Femur (tissue), 1 donor: ENCODE results near the gene MORN5.
A peak's percentile ranks its signal among the peaks of the same experiment; 100 is the strongest.

ENCODE experiments used
- DNase-seq: peaks from one replicate; pipeline ENCODE4 v3.0.0-alpha.2; 2017

Gene MORN5

DNA sequence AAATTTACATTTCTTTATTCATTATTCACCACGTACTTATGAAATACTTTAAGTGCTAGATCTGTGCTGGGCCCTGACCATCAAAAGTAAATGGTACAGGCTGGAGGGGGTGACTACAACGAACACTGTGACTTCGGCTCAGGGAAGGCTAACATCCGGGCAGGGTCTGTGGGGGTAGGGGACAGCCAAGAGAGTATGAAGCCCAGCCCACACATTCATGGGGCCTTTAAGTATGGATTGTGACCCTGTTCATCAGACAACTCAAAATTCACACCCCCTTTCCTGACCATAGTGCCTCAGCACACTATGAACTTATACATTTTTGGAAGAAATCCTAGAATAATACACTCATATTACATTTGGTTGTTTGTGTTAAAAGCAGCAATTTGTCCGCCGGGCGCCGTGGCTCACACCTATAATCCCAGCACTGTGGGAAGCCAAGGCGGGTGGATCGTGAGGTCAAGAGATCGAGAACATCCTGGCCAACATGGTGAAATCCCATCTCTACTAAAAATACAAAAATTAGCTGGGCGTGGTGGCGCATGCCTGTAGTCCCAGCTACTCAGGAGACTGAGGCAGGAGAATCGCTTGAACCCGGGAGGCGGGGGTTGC, 33.3 kb downstream of the MORN5 start:
- no peak for DNase-seq

DNA sequence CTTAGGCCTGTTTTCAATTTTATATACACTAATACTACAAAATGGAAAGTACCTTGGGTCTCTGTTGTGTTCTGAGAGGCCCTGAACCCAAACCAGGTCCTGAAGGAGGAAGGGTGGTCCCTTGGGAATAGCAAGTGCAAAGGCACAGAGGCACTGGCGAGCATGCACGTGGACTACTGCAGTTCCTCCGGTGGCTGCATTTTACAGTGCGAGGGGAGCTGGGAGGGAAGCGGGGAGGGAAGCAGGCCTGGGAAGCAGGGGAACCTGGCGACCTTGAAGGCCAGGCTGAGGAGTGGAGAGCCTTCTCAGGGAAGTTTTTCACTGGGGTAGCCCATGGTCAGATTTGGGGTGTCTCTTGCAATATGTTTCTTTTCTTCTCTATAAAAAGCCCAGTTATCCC, 33.9 kb downstream of the MORN5 start:
- DNase-seq: no peak

DNA sequence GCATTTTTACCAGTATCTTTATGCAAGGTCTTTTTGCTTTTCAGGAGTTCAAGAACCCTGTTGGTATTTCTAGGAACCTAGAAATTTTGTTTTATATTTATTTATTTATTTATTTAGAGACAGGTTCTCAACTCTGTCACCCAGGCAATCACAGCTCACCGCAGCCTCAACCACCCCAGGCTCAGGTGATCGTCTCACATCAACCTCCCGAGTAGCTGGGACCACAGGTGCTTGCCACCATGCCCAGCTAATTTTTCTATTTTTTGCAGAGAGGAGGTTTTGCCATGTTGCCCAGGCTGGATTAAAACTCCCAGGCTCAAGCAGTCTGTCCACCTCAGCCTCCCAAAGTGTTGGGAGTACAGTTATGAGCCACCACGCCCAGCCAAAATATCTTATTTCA, 36.2 kb downstream of the MORN5 start:
- DNase-seq: no peak

DNA sequence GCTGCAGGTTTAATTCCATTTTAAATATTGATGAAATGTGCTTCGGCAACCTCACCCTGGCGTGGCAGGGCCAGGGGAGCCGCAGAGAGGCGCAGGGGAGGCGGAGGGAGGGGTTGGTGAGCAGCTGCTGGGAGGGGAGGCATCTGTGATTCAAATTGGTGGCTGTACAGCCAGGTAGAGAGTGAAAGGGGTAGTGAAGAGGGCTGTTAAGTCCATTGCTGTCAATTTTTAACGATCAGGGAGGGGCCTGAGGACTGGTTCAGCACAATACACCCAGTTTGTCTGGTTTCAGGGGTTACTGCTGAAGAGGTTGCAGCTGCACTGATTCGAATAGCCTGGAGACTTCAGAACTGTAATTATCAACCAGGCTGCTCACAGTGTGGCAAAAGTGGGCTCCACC, 37.7 kb downstream of the MORN5 start:
- DNase-seq: no peak

DNA sequence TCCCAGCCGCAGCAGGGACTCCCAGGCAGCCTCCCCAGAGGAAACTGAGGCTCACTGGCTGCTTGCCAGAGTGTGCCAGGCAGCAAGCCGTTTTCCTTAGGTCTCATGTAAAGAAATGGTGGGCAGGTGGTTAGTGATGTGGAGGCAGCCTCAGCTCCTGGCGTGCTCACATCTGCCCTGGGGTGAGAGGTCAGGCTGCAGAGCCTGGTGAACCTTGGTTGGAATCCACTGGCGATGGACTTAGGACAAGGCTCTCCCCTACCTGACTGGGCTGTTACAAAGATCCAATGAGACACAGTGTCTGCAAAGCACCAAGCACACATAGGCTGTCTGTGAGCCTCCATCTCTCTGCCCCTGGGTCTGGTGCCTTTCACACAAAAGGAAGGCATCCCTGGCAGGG, 38.2 kb downstream of the MORN5 start:
- DNase-seq: no peak

DNA sequence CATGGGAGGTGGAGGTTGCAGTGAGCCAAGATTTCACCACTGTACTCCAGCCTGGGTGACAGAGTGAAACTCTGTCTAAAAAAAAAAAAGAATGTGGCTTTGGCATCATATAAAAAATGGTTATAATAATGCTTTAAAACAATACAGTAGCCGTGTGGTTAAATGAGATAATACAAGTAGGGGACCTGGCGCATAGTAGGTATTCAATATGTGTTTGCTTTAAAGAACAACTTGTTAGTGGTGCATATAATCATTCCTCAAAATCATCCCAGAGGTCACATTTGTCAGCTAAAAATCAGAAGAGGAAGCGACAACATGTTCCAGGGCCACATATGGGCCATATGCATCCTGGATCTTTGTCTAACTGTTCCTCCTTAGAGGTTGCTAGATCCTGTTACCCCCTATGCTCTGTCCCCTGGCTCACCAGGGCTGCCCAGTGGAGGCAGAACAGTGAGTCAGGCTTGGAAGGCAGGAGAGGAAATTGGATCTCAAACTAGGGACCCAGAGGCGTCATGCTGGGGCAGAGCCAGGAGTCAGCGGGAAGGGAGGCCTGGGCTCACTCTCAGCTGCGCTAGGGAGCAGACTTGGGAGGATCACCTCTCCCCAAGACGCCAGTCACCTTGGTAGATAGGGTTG, 41.4 kb downstream of the MORN5 start:
- peak; percentile 54 for DNase-seq

DNA sequence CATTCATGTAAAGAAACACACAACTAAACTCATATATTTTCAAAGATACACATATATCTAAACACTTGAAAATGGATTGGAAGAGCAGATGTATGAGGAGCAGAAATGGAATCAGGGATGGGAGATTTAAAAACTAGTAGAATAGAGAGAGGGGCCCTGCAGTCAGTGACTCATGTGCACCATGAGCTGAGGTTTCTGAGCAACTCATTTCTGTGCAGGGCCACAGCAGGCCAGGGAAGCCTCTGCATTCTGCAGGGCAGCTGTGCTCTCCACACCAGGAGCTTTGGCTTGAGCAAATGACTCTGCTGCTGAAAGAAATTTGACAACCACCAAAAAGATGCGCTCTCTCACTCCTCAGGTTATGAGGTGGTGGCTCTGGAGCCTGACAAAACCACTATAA, 41.9 kb downstream of the MORN5 start:
- no peak for DNase-seq

DNA sequence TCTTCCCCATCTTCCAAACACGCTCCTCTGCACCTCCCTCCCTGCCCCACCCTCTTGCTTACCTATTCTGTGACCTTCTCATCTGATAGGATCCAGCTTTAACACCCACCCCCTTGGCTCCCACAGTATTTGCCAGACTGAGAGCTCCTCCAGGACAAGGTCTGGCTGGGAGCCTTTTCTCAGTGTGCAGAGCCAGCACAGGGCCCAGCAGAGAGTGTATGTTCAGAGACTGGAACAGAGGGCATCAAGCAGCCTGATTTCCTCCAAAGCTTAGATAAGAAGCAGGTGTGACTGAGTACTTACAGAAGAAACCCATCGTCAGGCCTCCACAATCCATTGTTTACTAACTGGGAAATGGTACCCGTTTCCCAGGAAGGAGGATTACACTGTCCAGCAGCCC, 42.4 kb downstream of the MORN5 start:
- no peak for DNase-seq

DNA sequence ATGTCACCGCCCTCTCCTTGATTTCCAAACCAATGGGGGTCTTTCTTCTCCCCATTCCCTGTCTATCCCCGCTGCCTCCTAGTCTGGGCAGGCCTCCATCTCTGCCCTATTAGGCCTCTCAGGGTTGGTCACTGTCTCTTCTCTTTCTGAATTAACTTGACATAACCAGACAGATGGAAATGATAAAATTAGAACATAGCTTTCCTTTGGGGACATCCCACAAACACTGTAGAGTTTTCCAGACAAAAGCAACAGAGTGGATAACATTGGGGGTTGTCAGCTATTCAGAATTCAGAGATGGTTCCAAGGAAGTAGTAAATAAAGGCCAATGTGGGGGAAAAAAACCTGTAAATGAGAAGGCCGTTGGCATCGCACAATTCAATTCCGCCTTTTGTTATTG, 44.3 kb downstream of the MORN5 start:
- no peak for DNase-seq

DNA sequence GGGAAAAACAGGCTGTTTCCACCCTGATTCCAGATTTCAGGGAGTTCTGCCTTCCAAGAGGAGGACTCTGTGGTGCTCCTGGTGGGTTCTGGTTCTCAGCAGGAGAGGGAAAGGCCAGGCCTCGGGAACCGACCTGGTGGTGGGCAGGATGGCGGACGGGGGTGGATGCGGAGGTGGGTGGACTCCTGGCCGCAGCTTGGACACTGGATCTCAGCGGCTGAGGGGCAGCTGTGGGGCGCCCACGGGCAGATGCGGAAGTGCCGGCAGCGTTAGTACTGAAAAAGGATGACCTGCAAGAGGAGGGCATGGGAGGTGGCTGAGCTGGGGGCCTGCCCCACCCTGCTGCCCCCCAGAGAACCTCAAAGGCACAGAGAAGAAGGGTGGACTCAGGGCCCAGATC, 44.8 kb downstream of the MORN5 start:
- DNase-seq: no peak

DNA sequence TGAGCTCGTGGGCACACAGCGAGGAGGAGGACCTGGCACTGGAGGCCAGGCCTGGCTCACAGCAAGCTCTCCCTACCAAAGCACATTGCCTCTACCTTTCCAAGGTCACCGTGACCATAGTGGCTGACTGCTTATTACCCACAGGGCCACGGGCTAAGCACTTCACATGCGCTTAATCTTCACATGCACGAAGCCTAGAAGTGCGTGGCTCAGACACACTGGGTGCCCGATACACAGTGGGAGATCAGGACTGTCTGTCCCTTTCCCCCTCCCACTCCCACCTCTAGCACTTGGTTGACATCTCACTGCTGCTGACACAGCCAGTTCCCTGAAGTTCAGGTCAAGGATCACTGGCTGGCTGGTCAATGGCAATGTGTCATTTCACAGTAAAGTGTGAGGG, 45.5 kb downstream of the MORN5 start:
- DNase-seq: no peak

DNA sequence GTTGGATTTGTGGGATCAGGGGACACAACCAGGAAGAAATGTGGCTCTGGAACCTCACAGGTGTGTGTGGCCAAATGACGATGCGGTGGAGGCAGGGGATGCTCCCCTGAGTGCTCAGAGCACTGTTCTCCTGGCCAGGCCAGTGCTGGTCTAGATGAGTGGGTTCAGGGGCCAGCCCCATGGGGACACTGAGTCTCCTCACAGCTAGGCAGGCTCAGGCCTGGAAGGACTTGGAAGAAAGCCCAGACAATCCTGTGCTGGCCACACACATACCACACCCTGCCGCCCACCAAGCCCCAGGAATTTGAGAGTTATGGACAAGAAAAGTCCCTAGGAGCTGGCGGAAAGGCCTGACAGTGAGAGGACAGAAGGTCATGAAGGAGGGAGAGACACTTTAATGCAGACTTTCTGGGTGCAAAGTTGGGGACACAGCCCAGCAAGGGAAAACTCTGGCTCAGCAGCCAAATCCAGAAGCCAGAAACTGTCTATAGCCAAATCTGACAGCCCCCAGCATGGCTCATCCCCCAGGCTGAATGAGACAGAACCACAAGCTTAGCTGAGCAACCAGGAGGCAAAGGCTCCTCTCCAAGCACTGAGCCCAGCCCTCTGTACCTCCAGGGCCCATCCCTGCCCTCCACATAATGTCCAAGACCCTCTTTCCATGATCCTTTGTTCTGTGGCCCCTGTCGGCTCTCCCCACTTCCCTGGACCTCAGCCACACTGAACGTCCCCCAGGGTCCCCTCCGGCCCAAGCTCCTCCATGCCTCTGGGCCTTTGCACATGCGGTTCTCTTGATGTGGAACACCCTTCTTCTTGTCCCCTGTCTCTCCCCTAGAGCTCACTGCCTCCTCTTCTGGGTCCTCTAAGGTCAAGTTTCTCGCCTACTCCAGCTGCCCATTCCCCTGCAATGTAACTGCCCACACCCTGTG, 46.7 kb downstream of the MORN5 start:
- peak; percentile 71 for DNase-seq

DNA sequence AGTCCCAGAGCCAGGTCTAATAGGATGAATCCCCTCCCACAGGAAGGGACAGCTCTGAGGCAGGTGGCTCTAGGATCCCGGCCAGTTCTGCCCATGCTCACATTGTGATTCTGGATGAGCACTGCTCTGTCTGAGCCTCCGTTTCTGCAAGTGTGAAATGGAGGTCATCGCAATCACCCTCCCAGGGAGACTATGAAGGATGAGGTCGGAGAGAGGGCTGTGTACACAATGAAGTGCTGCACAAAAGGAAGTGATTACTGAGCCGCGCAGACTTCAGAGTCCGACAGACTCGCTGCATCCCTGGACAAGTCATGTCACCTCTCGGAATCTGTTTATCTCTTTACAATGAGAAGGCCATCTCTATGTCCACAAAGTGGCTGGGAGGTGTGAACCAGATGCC, 47.4 kb downstream of the MORN5 start:
- DNase-seq: no peak

DNA sequence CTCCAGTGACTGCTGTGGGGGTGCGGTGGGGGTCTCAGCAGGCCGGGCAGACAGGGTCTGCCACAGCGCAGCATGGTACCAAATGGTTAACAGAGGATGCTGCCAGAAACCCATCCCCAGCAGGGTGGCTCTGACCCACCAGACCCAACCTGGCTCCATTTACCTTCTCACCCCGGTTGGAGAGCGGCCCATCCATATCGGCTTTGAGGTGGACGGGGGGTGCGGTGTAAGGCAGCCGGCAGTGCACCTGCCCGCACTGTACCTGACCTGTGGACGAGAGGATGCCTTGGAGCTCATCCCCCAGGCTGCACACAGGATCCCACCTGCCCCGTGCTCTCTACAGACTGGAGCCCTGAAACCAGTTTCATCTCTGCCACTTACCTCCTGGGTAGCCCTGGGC, 49.7 kb downstream of the MORN5 start:
- DNase-seq: no peak

DNA sequence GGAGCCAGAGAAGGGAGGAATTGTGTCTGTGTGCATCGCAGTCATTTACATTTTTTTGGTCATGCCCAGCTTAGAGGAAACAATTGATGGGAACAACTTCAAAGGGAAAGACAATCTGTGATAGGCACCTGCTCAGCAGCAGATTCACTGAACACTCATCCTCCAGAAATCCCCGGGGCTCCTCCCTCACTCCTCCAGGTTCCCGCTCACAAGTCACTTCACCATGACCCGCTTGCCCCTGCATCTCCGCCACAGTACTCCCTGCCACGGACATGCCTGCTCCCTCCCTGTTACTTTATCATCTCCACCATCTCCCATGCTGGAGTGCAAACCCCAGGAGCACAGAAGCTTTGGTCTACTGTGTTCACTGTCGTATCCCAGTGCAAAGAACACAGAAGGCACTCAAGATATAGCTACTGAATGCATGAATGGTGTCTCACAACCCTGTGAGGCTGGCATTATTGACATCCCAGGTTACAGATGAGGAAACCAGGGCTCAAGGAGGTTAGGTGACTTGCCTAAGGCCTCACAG, 52.8 kb downstream of the MORN5 start:
- DNase-seq: no peak

DNA sequence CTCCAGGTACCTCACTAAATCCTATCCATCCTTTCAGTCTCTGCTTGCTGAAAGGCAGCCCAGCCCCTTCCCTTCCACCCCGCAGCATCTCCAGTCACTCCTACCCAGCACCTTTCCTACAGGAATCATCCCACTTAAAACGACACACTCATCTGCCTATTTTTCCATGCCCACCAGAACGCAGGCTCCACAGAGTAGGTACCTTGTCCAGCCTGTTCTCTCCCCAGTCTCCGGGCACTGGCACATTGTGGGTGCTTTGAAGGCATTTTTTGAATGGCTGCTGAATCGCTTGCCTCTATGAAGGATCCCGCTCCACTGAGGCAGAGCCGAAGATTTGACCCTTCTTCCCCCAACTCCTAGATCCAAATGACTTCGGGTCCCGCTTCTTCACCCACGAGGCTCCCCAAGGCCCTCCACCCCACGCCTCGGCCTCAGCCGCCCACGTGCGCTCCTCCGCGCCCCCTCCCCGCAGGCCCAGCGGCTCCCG, 53.4 kb downstream of the MORN5 start:
- no peak for DNase-seq

DNA sequence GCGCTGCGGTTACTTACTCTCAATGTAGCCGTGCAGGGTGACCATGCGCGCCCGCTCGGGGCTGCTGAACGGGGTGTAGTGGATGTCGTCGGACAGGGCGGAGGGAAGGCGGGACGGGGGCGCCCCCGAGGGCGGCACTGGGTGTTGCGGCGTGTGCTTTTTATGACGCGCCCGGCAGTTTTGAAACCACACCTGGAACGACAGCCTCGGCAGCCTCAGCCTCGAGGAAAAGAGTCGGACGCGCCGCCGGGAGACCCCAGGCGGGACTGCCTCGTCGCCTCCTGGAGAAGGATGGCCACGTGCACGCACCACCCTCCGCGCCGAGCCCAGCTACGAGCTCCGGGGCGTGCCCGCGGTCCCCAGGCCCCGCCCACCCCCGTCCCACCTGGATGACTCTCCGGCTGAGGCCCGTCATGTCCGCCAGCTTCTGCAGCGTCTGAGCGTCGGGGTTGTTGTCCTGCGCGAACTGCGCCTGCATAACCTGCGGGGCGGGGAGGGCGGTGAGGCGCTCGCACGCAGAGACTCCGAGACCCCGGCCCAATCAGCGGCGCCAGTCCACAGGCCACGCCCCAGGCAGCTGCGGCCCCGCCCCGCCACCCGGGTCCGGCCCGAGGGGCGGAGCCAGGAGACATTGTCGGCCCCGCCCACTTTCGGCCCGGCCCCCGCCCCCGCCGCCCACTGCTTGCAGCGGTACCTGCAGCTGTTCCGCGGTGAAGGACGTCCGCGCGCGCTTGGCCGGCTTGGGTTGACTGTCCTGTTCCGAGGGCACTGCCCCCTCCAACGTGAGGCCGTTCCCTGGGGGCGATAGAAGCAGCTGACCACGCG, 54.1 kb downstream of the MORN5 start:
- peak; percentile 65 for DNase-seq

DNA sequence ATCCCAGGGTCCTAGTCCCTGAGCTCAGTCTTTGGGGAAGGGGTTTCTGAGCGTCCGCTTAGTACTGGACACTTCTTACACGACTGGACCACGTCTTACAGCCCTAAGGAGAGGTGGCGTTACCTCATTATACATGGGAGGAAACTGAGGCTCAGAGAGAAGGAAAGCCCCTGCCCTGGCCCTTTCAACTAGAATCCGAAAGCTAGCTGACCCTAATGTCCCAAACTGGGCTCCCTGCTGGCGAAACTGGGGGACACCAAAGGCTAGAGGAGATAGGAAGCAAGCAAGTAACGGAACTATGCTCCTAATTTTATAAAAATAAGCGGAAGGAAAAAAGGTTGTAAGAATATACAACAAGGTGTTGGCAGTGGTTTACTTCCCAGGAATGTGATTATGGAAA, 54.8 kb downstream of the MORN5 start:
- no peak for DNase-seq

DNA sequence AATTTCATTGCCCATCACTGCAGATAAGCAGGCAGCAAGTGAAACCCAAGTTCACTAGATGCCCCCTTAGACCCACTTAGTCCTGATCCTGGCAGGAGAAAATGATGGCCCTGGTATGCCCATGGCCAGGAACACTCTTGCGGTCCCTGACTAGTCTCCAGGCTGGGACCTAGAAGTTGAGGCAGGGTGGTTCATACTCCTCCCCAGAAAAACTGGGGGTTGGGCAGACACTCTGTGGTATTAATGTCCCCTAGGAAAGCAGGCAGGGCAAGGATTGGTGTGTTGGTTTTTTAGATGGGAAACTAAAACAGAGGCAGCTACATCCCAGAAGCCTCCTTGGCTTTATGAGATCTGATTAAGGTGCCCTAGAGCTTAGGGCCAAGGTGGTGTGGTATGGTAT, 56.0 kb downstream of the MORN5 start:
- no peak for DNase-seq

DNA sequence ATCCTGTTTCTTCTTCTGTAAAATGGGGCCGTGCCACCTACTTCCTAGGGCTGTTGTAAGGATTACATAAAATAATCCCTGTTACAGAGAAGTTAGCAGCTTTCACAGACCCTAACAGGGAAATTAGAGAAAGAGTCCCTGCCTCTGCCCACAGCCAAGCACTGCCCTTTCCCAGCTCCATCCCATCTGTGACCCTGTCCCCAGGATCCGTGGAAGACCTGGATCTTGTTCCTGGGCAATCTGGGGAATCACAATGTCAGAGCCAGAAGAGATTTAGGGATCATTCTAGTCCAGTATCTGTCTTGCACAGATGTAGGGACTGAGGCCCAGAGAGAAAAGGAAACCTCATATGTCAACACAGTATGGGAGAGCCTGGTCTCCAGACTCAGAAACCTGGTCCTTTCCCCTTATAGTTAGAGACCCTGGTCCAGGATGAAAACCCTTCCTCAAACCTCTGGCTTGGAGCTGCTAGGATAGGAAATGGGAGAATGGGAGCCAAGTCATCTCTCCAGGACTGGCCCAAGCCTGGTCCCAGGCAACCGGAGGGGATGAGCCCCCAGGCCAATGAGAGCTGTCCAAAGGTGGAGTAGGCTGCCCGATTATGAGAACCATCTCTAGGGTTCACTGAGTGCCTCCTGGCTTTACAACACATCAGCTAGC, 56.6 kb downstream of the MORN5 start:
- no peak for DNase-seq

DNA sequence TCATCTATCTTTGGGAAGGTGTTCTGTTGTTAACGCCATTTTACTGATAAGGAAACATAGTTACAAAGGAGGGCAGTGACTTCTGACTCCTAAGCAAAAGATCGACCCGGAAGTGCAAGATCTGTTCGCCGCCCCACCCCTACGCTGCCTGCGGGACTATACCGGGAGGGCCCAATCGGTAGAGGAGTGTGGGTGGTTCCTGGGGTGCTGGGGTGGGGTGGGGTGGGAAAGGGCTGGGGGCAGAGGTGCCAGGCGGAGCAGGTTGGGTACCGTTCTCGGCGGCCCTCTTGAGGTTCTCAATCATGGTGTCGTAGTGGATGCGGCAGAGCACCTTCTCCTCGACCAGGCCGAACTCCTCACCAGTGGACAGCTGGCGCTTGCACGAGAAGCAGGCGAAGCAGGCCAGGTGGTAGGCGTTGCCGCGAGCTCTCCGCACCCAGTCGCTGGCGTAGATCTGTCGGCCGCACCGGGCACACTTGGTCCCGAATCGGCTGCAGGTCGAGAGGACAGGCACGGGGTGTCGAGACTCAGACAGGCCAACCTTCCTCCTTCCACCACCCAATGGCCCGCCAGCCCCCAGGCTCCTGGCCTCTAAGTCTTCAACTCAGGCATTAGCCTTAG, 57.2 kb downstream of the MORN5 start:
- no peak for DNase-seq

DNA sequence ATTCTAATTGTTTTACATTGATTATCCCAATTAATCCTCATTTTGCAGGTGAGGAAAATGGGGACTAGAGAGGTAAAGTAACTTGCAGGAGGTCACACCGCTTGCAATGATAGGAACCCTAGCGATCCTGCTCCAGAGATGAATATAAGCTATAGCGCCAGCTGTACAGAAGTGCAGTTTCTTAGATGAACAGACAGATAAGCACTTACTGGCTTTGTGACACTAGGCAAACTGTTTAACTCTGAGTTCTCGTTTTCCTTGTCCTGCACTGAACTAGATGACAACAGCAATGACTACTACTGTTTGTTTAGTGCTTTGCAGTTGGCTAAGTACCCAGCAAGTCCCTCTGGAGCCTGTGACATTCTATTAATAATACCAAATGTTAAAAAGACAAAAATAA, 57.9 kb downstream of the MORN5 start:
- no peak for DNase-seq
